HL-60 (cell line): Measurements from ENCODE around the gene TMEM217.

Experiments used
- DNase-seq, 2 experiments: peaks; one replicate each; pipeline ENCODE4 v3.0.0-alpha.2; 2010 to 2020; ENCODE audit warnings: low read depth in 1 of 2, low spot score in 1 of 2
- H3K27ac ChIP-seq: fragments of 250-450 bp; sonication (Bioruptor Pico); replicated peaks from 2 replicates; pipeline ENCODE4 v1.5.1; 2020; ENCODE audit warnings: mild to moderate bottlenecking, moderate library complexity
- H3K27me3 ChIP-seq: fragments of 250-450 bp; sonication (Bioruptor Pico); 2 replicates; pipeline ENCODE4 v1.5.1; 2021; ENCODE audit warnings: mild to moderate bottlenecking, moderate library complexity; ENCODE audit not compliant: insufficient read depth, poor library complexity, severe bottlenecking
- H3K4me3 ChIP-seq: replicated peaks from 2 replicates; pipeline ENCODE4 v1.5.1; 2011; ENCODE audit warnings: mild to moderate bottlenecking, control low read depth, low read length; ENCODE audit not compliant: insufficient read depth
- CTCF ChIP-seq: IDR thresholded peaks from one replicate; pipeline ENCODE4 v1.5.1; 2011; ENCODE audit warnings: low read length, control low read depth, inconsistent platforms; ENCODE audit not compliant: insufficient read depth
- GABPA ChIP-seq: IDR thresholded peaks from 2 replicates; pipeline ENCODE4 v1.6.1; 2012; ENCODE audit warnings: low read depth
- POLR2AphosphoS5 ChIP-seq: IDR thresholded peaks from 2 replicates; pipeline ENCODE4 v1.6.1; 2012; ENCODE audit warnings: low read depth
- REST ChIP-seq: IDR thresholded peaks from 2 replicates; pipeline ENCODE4 v1.6.1; 2012; ENCODE audit warnings: low read depth; ENCODE audit not compliant: insufficient replicate concordance
- SPI1 ChIP-seq: IDR thresholded peaks from 2 replicates; pipeline ENCODE4 v1.6.1; 2012; ENCODE audit warnings: low read depth, mild to moderate bottlenecking, borderline replicate concordance

Gene TMEM217

GRCh38 chr6:37241131-37241530 lies 16.8 kb downstream of the TMEM217 start:
- no peak for DNase-seq
- Histone ChIP-seq H3K4me3 (no peak overlapping the region), H3K27ac (no peak overlapping the region), H3K27me3 (no peaks in the 10 kb centered on the region)
- TF ChIP-seq SPI1 (no peak), POLR2AphosphoS5 (no peak), REST (no peak), GABPA (no peak), CTCF (no peak)

- peak; percentile 86 to 96 for DNase-seq
- Histone ChIP-seq H3K27me3 (no peaks in the 10 kb centered on the region), H3K4me3 (no peak overlapping the region), H3K27ac (peak overlapping the region; percentile 75)
- TF ChIP-seq SPI1, result peak; percentile 80
- peak; percentile 73 for TF ChIP-seq POLR2AphosphoS5
- TF ChIP-seq CTCF, result no peak
- TF ChIP-seq GABPA, result no peak
Measured at GRCh38 chr6:37239950-37240713, 17.8 kb downstream of the TMEM217 start.

- no peak for TF ChIP-seq GABPA
- no peaks in the 10 kb centered on the region for H3K27me3 ChIP-seq
- H3K4me3 ChIP-seq, result no peak overlapping the region
- H3K27ac ChIP-seq, result peak overlapping the region; percentile 75
- no peak for DNase-seq
Measured at GRCh38 chr6:37239526-37239925, 18.4 kb downstream of the TMEM217 start.

- Histone ChIP-seq H3K4me3 (no peak overlapping the region), H3K27me3 (no peaks in the 10 kb centered on the region), H3K27ac (no peak overlapping the region)
- no peak for TF ChIP-seq POLR2AphosphoS5
- no peak for TF ChIP-seq GABPA
- TF ChIP-seq SPI1, result no peak
- TF ChIP-seq CTCF, result no peak
- DNase-seq, result no peak
Measured at GRCh38 chr6:37238381-37238780, 19.6 kb downstream of the TMEM217 start.

GRCh38 chr6:37237789-37238188 lies 20.2 kb downstream of the TMEM217 start:
- TF ChIP-seq POLR2AphosphoS5 (no peak), SPI1 (no peak), GABPA (no peak), CTCF (no peak), REST (no peak)
- no peak overlapping the region for H3K27ac ChIP-seq

More at GRCh38 chr6:37237789-37238188, 20.2 kb downstream of the TMEM217 start:
- no peak for DNase-seq
- no peak overlapping the region for H3K4me3 ChIP-seq
- H3K27me3 ChIP-seq, result no peaks in the 10 kb centered on the region
